GM15510 (cell line): ENCODE measurements around the gene LTBP1.

ENCODE experiments used
- POLR2A ChIP-seq: IDR thresholded peaks from 3 replicates; pipeline ENCODE4 v1.6.1; 2011; ENCODE audit warnings: borderline replicate concordance; ENCODE audit not compliant: insufficient read length; ENCODE audit errors: extremely low read depth

LTBP1 gene

GRCh38 chr2:33111002-33111446 is 164.3 kb downstream of the LTBP1 start:
- TF ChIP-seq POLR2A: no peak

- no peak for TF ChIP-seq POLR2A
These were observed 168.4 kb downstream of the LTBP1 start for GRCh38 chr2:33115196-33115595.

GRCh38 chr2:33115728-33116127 is 169.0 kb downstream of the LTBP1 start:
- TF ChIP-seq POLR2A: no peak

- TF ChIP-seq POLR2A: no peak
These were observed 170.0 kb downstream of the LTBP1 start for GRCh38 chr2:33116799-33117198.

GRCh38 chr2:33118651-33119050 is 171.9 kb downstream of the LTBP1 start:
- no peak for TF ChIP-seq POLR2A

GRCh38 chr2:33121416-33121815 is 174.7 kb downstream of the LTBP1 start:
- TF ChIP-seq POLR2A: no peak

GRCh38 chr2:33121925-33122324 is 175.2 kb downstream of the LTBP1 start:
- no peak for TF ChIP-seq POLR2A

GRCh38 chr2:33122726-33123125 is 176.0 kb downstream of the LTBP1 start:
- TF ChIP-seq POLR2A: no peak

GRCh38 chr2:33123216-33123615 is 176.5 kb downstream of the LTBP1 start:
- no peak for TF ChIP-seq POLR2A

- TF ChIP-seq POLR2A: no peak
These were observed 179.8 kb downstream of the LTBP1 start for GRCh38 chr2:33126552-33126951.

GRCh38 chr2:33126958-33127357 is 180.2 kb downstream of the LTBP1 start:
- no peak for TF ChIP-seq POLR2A

- TF ChIP-seq POLR2A: no peak
These were observed 182.7 kb downstream of the LTBP1 start for GRCh38 chr2:33129263-33130053.

- TF ChIP-seq POLR2A: no peak
These were observed 183.3 kb downstream of the LTBP1 start for GRCh38 chr2:33130054-33130447.

GRCh38 chr2:33130544-33130943 is 183.8 kb downstream of the LTBP1 start:
- TF ChIP-seq POLR2A: no peak

GRCh38 chr2:33131111-33131510 is 184.4 kb downstream of the LTBP1 start:
- no peak for TF ChIP-seq POLR2A

GRCh38 chr2:33131749-33132148 is 185.0 kb downstream of the LTBP1 start:
- no peak for TF ChIP-seq POLR2A
